ENCODE results near the gene G3BP2. TPM values are rescaled to one million over a fixed set of nuclear protein-coding genes. Genes with fewer than 3 reads are reported as not detected.

Gene G3BP2
- total RNA-seq, 1 donor from 2014 or later, result 133 TPM

DNA sequence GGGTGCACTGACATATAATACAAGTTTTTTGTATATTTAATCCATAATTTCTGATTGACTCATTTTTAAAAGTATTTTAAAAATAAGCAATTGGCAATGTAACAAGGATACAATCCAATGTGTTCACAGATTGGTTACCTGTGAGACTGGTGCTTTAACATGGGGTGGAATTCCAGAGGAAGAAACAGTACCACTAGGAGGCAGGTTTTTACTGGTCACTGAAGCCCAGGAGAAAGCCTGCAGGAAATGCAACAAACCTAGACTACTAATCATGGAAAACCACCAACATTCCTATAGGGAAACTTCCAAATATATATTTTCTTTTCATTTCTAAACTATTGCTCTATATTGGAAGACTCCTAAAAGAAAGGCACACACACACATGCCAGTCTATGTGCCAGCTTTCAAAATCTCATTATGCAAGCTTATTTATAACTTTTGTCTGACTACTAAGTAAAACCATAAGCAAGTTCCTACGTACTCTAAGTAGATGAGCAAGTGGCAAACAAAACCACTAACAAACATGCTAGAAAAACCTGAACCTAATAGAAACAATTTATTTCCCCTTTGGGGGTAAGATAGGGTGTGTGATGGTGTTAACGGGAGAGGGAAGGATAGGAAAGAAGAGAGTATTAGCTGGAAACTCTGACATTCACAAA lies 19.2 kb downstream of the G3BP2 start:
- no peak for DNase-seq (ENCODE audit: extremely low spot score, unreplicated experiment)
- Mint-ChIP-seq H3K27ac (no peak overlapping the region), H3K27me3 (no peaks in the 10 kb centered on the region)

DNA sequence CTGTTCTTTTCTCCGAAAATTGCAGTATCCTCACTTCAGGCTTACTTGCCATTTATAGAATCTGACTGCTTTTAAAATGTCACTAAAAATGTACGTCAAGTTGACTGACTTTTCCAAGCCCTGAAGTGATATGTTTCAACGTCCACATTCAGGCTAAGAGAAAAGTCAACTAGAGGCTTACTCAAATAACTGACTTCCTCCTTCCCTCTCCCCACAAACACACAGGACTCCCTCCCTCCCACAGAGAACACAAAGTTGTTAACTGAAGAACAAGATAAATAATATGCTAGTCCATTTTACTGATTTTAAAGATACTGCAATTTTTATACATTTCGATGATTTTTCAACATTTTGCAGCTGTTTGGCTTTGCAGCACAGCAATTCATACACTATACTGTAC lies 29.1 kb downstream of the G3BP2 start:
- H3K9me3 Mint-ChIP-seq, result no peaks in the 10 kb centered on the region
- no peak overlapping the region for H3K4me3 Mint-ChIP-seq
- H3K27ac Mint-ChIP-seq, result no peak overlapping the region
- TF ChIP-seq, protein P1, sequence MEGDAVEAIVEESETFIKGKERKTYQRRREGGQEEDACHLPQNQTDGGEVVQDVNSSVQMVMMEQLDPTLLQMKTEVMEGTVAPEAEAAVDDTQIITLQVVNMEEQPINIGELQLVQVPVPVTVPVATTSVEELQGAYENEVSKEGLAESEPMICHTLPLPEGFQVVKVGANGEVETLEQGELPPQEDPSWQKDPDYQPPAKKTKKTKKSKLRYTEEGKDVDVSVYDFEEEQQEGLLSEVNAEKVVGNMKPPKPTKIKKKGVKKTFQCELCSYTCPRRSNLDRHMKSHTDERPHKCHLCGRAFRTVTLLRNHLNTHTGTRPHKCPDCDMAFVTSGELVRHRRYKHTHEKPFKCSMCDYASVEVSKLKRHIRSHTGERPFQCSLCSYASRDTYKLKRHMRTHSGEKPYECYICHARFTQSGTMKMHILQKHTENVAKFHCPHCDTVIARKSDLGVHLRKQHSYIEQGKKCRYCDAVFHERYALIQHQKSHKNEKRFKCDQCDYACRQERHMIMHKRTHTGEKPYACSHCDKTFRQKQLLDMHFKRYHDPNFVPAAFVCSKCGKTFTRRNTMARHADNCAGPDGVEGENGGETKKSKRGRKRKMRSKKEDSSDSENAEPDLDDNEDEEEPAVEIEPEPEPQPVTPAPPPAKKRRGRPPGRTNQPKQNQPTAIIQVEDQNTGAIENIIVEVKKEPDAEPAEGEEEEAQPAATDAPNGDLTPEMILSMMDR (conservative IDR thresholded peaks at IDR 0.05), result no peak
- H3K4me1 Mint-ChIP-seq (ENCODE audit: unreplicated experiment), result peaks cover 5% of the 10 kb centered on the region
- peaks cover 38% of the 10 kb centered on the region for H3K36me3 Mint-ChIP-seq
- DNase-seq (ENCODE audit: extremely low spot score, unreplicated experiment), result no peak
- H3K27me3 Mint-ChIP-seq, result no peaks in the 10 kb centered on the region

More for the DNA sequence above, 19.2 kb downstream of the G3BP2 start:
- Mint-ChIP-seq H3K4me3 (no peak overlapping the region), H3K36me3 (peaks cover 18% of the 10 kb centered on the region), H3K4me1 (ENCODE audit: unreplicated experiment) (no peaks in the 10 kb centered on the region), H3K9me3 (no peaks in the 10 kb centered on the region)
- TF ChIP-seq, protein P1 (conservative IDR thresholded peaks at IDR 0.05), result peak; percentile 65

DNA sequence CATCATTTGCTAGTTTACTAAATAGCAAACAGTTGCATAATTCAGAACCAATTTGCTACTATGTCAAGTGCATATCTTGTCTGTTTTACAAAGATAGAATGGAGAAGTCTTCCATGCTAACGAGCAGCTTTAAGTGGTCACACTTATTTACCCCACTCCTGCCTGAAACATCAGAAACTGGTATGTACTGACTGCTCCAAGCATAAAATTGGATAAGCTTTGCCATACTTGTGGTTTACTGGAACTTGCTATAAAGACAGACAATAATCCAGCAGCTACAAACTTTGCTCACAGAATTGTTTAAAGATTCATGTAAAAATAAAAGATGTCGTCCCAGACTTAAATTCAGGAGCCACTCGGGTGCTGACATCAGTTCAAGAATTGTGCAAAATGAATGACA lies 29.6 kb downstream of the G3BP2 start:
- no peak for DNase-seq (ENCODE audit: extremely low spot score, unreplicated experiment)
- TF ChIP-seq, protein P1 (conservative IDR thresholded peaks at IDR 0.05), result no peak
- peaks cover 5% of the 10 kb centered on the region for H3K4me1 Mint-ChIP-seq (ENCODE audit: unreplicated experiment)
- no peaks in the 10 kb centered on the region for H3K27me3 Mint-ChIP-seq
- H3K36me3 Mint-ChIP-seq, result peaks cover 38% of the 10 kb centered on the region
- no peaks in the 10 kb centered on the region for H3K9me3 Mint-ChIP-seq
- no peak overlapping the region for H3K4me3 Mint-ChIP-seq
- H3K27ac Mint-ChIP-seq, result no peak overlapping the region

DNA sequence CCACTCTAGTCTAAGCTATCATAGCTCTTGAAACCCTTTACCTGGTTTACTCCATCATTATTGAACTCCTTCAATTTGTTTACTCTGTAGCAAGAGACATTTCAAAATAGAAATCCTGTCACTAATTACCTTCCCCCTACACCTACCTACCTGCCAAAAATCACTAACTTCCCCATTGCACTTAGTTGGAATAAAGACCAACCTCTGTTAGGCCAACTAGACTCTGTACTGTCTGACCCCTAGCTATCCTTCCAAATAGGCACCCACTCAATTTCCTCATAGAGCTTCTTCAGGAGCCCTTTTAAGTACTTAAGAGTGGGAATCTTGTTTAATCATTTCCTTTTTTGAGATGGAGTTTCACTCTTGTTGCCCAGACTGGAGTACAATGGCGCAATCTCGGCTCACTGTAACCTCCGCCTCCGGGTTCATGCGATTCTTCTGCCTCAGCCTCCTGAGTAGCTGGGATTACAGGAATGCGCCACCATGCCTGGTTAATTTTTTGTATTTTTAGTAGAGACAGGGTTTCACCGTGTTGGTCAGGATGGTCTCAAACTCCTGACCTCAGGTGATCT lies 34.0 kb downstream of the G3BP2 start:
- peaks cover 12% of the 10 kb centered on the region for H3K36me3 Mint-ChIP-seq
- no peak overlapping the region for H3K4me3 Mint-ChIP-seq
- H3K27me3 Mint-ChIP-seq, result no peaks in the 10 kb centered on the region
- TF ChIP-seq, protein P1 (conservative IDR thresholded peaks at IDR 0.05), result no peak
- no peaks in the 10 kb centered on the region for H3K9me3 Mint-ChIP-seq
- DNase-seq (ENCODE audit: extremely low spot score, unreplicated experiment), result no peak
- peaks cover 3% of the 10 kb centered on the region for H3K4me1 Mint-ChIP-seq (ENCODE audit: unreplicated experiment)
- H3K27ac Mint-ChIP-seq, result no peak overlapping the region

DNA sequence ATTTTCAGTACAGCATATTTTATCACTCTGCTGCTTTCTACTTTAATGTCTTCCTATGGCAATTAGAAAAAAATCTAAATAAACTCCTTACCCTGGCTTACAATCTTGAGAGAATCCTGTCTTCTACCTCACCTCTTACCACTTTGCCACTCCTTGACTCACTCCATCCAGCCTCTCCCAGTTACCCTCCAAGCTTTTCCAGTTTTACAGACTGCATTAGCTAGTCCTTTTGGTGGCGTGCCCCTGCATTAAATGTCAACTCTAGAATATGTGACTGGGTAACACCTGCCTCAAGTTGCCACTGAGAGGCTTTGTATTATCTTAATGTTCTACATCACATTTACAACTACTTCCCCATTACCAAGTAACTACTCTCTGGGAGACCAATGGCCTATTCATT lies 35.4 kb downstream of the G3BP2 start:
- H3K36me3 Mint-ChIP-seq, result peaks cover 9% of the 10 kb centered on the region
- no peak overlapping the region for H3K27ac Mint-ChIP-seq
- no peak for DNase-seq (ENCODE audit: extremely low spot score, unreplicated experiment)
- H3K27me3 Mint-ChIP-seq, result no peaks in the 10 kb centered on the region
- H3K4me3 Mint-ChIP-seq, result no peak overlapping the region
- no peaks in the 10 kb centered on the region for H3K9me3 Mint-ChIP-seq
- H3K4me1 Mint-ChIP-seq (ENCODE audit: unreplicated experiment), result no peaks in the 10 kb centered on the region
- TF ChIP-seq, protein P1 (conservative IDR thresholded peaks at IDR 0.05), result no peak

Data from type B pancreatic cell (in vitro differentiated cells).